Erythroblast (primary cell): ENCODE data around the gene OR13J1.

Experiments
- GATA1 ChIP-seq: IDR thresholded peaks from 2 replicates; pipeline ENCODE4 v1.6.1; 2011; ENCODE audit warnings: low read depth, mild to moderate bottlenecking, control low read depth, low read length, moderate library complexity
- POLR2A ChIP-seq: IDR thresholded peaks from 2 replicates; pipeline ENCODE4 v1.6.1; 2011; ENCODE audit warnings: mild to moderate bottlenecking, low read length

DNA sequence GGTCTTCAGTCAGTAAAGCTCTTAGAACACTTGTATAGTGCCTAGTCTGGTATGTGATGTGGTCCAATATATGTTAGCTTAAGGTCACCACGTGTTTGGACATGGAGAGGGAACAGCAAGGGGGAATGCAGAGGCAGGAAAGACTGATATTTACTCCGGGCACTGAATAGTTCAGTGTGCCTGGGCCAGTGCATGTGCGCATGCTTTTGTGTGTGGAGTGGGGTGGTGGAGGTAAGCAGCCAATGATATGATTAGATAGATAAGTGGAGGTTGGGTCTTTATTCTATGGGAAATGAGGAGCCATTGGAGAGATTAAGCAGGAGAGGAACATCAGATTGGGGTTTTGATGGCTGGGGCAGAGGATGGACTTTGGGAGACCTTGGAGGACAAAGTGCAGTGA lies 14.0 kb downstream of the OR13J1 start:
- TF ChIP-seq POLR2A (no peak), GATA1 (no peak)
